Activated B cell treated with CpG ODN at 0.5 μM for 24 hours (primary cell): Measurements from ENCODE around the gene ATP8A2. TPM values are rescaled to one million over a fixed set of nuclear protein-coding genes. Genes with fewer than 3 reads are reported as not detected.

Experiments
- ATAC-seq: fragments of 200-7000 bp; cut with Tn5 transposase; one replicate; pipeline ENCODE4 v1.10.0; 2021; ENCODE audit warnings: low read depth, mild to moderate bottlenecking, moderate library complexity
- CTCF ChIA-PET: fragments of 350-600 bp; sonication (Branson Sonifier 250); formaldehyde crosslinking; loops from one replicate; lab custom pipeline; 2021; ENCODE audit warnings: antibody characterized with exemption; lab: Charles Lee
- POLR2A ChIA-PET: fragments of 350-600 bp; sonication (Branson Sonifier 250); formaldehyde crosslinking; loops from one replicate; lab custom pipeline; 2021; ENCODE audit warnings: antibody characterized with exemption; lab: Charles Lee
- DNase-seq: peaks from one replicate; pipeline ENCODE4 v3.0.0; 2022
- H3K27ac Mint-ChIP-seq: one replicate; pipeline ENCODE4 v1.8.0; 2020; ENCODE audit warnings: mixed read lengths
- H3K27me3 Mint-ChIP-seq: one replicate; pipeline ENCODE4 v1.8.0; 2021; ENCODE audit warnings: mixed read lengths
- H3K36me3 Mint-ChIP-seq: one replicate; pipeline ENCODE4 v1.8.0; 2021; ENCODE audit warnings: low read depth, mixed read lengths
- H3K4me1 Mint-ChIP-seq: one replicate; pipeline ENCODE4 v1.8.0; 2021; ENCODE audit warnings: mixed read lengths
- H3K4me3 Mint-ChIP-seq: one replicate; pipeline ENCODE4 v1.8.0; 2020; ENCODE audit warnings: mild to moderate bottlenecking, mixed read lengths
- H3K9me3 Mint-ChIP-seq: one replicate; pipeline ENCODE4 v1.8.0; 2020; ENCODE audit warnings: mixed read lengths
- intact Hi-C: fragments of 100-400 bp; cut with micrococcal nuclease; formaldehyde crosslinking; loops from one replicate; pipeline ENCODE4 v1.15.1; 2024
- total RNA-seq: library from RNA; stranded (reverse); gene quantifications from 2 replicates; pipeline ENCODE4 v1.2.3, GENCODE V29; 2022
- TF ChIP-seq, protein P1 (sequence below): fragments of 200-600 bp; IDR thresholded peaks from one replicate; pipeline ENCODE4 v1.8.0; 2022; ENCODE audit warnings: antibody characterized with exemption, mild to moderate bottlenecking

Gene ATP8A2
- total RNA-seq, 1 donor from 2014 or later, result not detected

- no peak for DNase-seq
- TF ChIP-seq, protein P1, sequence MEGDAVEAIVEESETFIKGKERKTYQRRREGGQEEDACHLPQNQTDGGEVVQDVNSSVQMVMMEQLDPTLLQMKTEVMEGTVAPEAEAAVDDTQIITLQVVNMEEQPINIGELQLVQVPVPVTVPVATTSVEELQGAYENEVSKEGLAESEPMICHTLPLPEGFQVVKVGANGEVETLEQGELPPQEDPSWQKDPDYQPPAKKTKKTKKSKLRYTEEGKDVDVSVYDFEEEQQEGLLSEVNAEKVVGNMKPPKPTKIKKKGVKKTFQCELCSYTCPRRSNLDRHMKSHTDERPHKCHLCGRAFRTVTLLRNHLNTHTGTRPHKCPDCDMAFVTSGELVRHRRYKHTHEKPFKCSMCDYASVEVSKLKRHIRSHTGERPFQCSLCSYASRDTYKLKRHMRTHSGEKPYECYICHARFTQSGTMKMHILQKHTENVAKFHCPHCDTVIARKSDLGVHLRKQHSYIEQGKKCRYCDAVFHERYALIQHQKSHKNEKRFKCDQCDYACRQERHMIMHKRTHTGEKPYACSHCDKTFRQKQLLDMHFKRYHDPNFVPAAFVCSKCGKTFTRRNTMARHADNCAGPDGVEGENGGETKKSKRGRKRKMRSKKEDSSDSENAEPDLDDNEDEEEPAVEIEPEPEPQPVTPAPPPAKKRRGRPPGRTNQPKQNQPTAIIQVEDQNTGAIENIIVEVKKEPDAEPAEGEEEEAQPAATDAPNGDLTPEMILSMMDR, result no peak
- intact Hi-C loops, result no loop called here
- H3K9me3 Mint-ChIP-seq, result peaks cover 3% of the 10 kb centered on the region
- peaks cover 25% of the 10 kb centered on the region for H3K27me3 Mint-ChIP-seq
- H3K4me1 Mint-ChIP-seq, result no peaks in the 10 kb centered on the region
- H3K4me3 Mint-ChIP-seq, result no peak overlapping the region
- ChIA-PET CTCF (no interaction called here), POLR2A (no interaction called here)
- ATAC-seq, result no peak
- H3K36me3 Mint-ChIP-seq, result no peaks in the 10 kb centered on the region
- H3K27ac Mint-ChIP-seq, result no peak overlapping the region
Observed at GRCh38 chr13:25415241-25415640, 43.5 kb downstream of the ATP8A2 start.

GRCh38 chr13:25417535-25417934 is 45.8 kb downstream of the ATP8A2 start:
- Mint-ChIP-seq H3K9me3 (no peaks in the 10 kb centered on the region), H3K4me1 (no peaks in the 10 kb centered on the region), H3K27ac (no peak overlapping the region), H3K27me3 (peaks cover 30% of the 10 kb centered on the region), H3K4me3 (no peak overlapping the region), H3K36me3 (no peaks in the 10 kb centered on the region)
- TF ChIP-seq, protein P1, result no peak
- ChIA-PET POLR2A (no interaction called here), CTCF (no interaction called here)
- intact Hi-C loops, result no loop called here
- DNase-seq, result no peak
- ATAC-seq, result no peak

GRCh38 chr13:25420161-25420560 is 48.4 kb downstream of the ATP8A2 start:
- Mint-ChIP-seq H3K4me1 (no peaks in the 10 kb centered on the region), H3K9me3 (no peaks in the 10 kb centered on the region), H3K36me3 (no peaks in the 10 kb centered on the region), H3K27ac (no peak overlapping the region), H3K4me3 (no peak overlapping the region), H3K27me3 (peaks cover 25% of the 10 kb centered on the region)
- no peak for ATAC-seq
- intact Hi-C loops, result no loop called here
- no peak for DNase-seq
- POLR2A ChIA-PET, result no interaction called here
- CTCF ChIA-PET, result no interaction called here
- TF ChIP-seq, protein P1, result no peak

GRCh38 chr13:25421612-25422011 is 49.8 kb downstream of the ATP8A2 start:
- Mint-ChIP-seq H3K27me3 (peaks cover 19% of the 10 kb centered on the region), H3K36me3 (no peaks in the 10 kb centered on the region), H3K27ac (no peak overlapping the region), H3K9me3 (no peaks in the 10 kb centered on the region), H3K4me1 (no peaks in the 10 kb centered on the region), H3K4me3 (no peak overlapping the region)
- intact Hi-C loops, result no loop called here
- TF ChIP-seq, protein P1, result no peak
- ATAC-seq, result no peak
- DNase-seq, result no peak
- ChIA-PET POLR2A (no interaction called here), CTCF (no interaction called here)

DNA sequence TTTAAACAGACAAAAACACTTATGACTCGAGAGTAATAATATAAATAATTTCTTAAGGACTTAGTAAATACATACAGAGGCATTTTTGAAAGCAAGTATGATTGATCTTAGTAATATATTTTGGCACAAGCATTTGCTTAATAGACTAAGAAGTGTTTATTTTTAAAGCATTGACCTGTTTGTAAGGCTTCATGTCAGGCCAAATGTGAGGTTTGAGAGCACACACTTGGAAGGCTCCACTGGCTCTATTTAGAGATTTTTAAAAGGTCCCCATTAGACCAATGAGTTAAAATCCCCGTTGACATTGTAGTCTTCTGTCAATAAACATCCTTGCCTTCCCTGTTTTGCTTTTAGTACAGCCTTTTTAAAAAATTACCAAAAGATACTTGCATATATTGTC is 50.4 kb downstream of the ATP8A2 start:
- Mint-ChIP-seq H3K4me3 (no peak overlapping the region), H3K27me3 (peaks cover 17% of the 10 kb centered on the region), H3K9me3 (no peaks in the 10 kb centered on the region), H3K36me3 (no peaks in the 10 kb centered on the region), H3K27ac (no peak overlapping the region), H3K4me1 (no peaks in the 10 kb centered on the region)
- ChIA-PET POLR2A (no interaction called here), CTCF (no interaction called here)
- DNase-seq (no peak), ATAC-seq (no peak)
- TF ChIP-seq, protein P1, result no peak
- intact Hi-C loops, result no loop called here
